Osteoblast (primary cell): ENCODE measurements around the gene MCRIP2. TPM values are rescaled to one million over a fixed set of nuclear protein-coding genes. Genes with fewer than 3 reads are reported as not detected.

Source experiments
- DNase-seq: peaks from one replicate; pipeline ENCODE4 v3.0.0; 2011; ENCODE audit warnings: low spot score, mixed read lengths; ENCODE audit not compliant: insufficient read length; ENCODE audit errors: missing footprints
- H2AFZ ChIP-seq: 2 replicates; pipeline ENCODE4 v1.6.0; 2011; ENCODE audit warnings: mild to moderate bottlenecking, low read length
- H3K27ac ChIP-seq: 2 replicates; pipeline ENCODE4 v1.5.1; 2011; ENCODE audit warnings: mild to moderate bottlenecking, low read depth, low read length, moderate library complexity
- H3K27me3 ChIP-seq: 2 replicates; pipeline ENCODE4 v1.6.0; 2012; ENCODE audit warnings: mild to moderate bottlenecking, control low read depth, inconsistent platforms, low read length, moderate library complexity; ENCODE audit not compliant: insufficient read depth
- H3K36me3 ChIP-seq: 2 replicates; pipeline ENCODE4 v1.5.1; 2011; ENCODE audit warnings: mild to moderate bottlenecking, low read length, control low read depth, moderate library complexity; ENCODE audit not compliant: insufficient read depth
- H3K4me1 ChIP-seq: 2 replicates; pipeline ENCODE4 v1.5.1; 2011; ENCODE audit warnings: mild to moderate bottlenecking, low read length, control low read depth, moderate library complexity; ENCODE audit not compliant: insufficient read depth
- H3K4me2 ChIP-seq: 2 replicates; pipeline ENCODE4 v1.6.0; 2011; ENCODE audit warnings: mild to moderate bottlenecking, low read length; ENCODE audit not compliant: insufficient read depth
- H3K4me3 ChIP-seq: fragments of 200-600 bp; sonication (generic); 3 replicates; pipeline ENCODE4 v1.5.1; 2012; ENCODE audit warnings: mild to moderate bottlenecking, low read length, inconsistent platforms; ENCODE audit not compliant: insufficient read depth
- H3K79me2 ChIP-seq: 2 replicates; pipeline ENCODE4 v1.6.0; 2012; ENCODE audit warnings: mild to moderate bottlenecking, low read length, control low read depth, inconsistent platforms; ENCODE audit not compliant: insufficient read depth
- H3K9me3 ChIP-seq: 2 replicates; pipeline ENCODE4 v1.5.1; 2011; ENCODE audit warnings: low read depth, low read length, control low read depth
- H4K20me1 ChIP-seq: 2 replicates; pipeline ENCODE4 v1.6.0; 2012; ENCODE audit warnings: mild to moderate bottlenecking, low read length, control low read depth; ENCODE audit not compliant: insufficient read depth
- total RNA-seq: library from RNA; depleted of rRNA; stranded (reverse); fragments of >200 nt; gene quantifications from 2 replicates; pipeline ENCODE4 v1.2.3, GENCODE V29; 2012
- TF ChIP-seq, protein P1 (sequence below): IDR thresholded peaks from 2 replicates; pipeline ENCODE4 v1.5.1; 2011; ENCODE audit warnings: mild to moderate bottlenecking, low read depth, low read length, moderate library complexity; ENCODE audit errors: extremely low read depth

MCRIP2 gene
- total RNA-seq, 1 donor: 20.3 TPM

DNA sequence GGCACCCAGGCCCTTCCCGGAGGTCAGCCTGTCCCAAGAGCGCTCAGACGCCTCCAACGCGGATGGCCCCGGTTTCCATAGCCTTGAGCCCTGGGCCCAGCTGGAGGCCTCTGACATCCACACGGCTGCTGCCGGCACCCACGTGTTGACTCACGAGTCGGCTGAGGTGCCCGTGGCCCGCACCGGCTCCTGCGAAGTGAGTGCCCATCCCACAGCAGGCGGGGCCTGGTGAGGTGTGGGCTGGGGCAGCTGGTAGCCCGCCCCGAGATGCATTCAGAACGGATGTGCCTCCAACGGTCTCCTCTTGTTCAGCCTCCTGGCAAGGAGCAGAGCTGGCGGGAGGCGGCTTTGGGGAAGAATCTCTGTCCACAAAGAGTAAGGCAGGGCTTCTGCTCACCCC, 10.2 kb downstream of the MCRIP2 start:
- H3K36me3 ChIP-seq: peaks cover 10% of the 10 kb centered on the region

DNA sequence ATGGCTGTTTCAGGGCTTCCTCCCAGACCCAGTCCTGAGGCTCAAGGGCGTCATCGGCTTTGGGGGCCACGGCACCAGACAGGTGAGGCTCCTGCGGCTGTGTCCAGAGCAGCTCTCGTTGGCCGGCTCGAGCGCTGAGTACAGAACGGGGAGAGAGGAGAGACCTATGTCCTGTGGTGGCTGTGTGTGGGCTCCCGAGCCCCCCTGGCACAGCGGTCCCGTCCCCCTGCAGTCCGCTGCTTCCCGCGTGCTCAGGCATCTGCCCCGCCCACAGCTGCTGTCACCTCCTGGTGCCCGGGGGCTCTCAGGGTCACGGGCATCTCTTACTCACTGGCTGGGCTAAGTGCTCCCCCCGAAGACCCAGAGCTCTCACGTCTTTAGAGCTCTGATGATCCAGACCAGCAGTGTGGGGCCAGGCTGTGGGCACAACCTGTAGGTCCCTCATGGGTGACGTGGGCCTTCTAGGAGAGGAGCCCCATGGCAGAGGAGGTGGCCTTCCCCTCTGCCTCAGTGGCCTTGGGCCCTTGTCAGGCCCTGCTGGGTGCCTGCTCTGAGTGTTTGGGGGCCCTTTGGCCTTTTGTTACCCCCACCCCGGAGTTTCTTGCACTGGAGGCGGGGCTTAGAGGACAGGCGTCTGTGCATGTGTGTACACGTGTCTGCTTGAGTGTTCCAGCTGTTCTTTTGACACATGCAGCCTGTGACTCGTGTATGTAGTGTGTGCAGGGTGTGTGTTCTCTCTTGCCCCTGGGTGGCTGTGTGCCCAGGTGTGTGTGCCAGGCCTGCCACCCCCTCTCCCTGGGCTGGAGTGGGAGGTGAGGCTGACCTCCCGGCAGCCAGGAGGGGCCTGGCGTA, 11.1 kb downstream of the MCRIP2 start:
- Histone ChIP-seq H3K4me3 (no peak overlapping the region), H3K79me2 (peaks cover 18% of the 10 kb centered on the region), H3K4me2 (no peak overlapping the region), H4K20me1 (no peaks in the 10 kb centered on the region), H3K27ac (no peak overlapping the region), H3K27me3 (no peaks in the 10 kb centered on the region), H3K9me3 (no peaks in the 10 kb centered on the region), H2AFZ (no peak overlapping the region), H3K36me3 (peaks cover 10% of the 10 kb centered on the region), H3K4me1 (peaks cover 16% of the 10 kb centered on the region)
- no peak for DNase-seq
- TF ChIP-seq, protein P1, sequence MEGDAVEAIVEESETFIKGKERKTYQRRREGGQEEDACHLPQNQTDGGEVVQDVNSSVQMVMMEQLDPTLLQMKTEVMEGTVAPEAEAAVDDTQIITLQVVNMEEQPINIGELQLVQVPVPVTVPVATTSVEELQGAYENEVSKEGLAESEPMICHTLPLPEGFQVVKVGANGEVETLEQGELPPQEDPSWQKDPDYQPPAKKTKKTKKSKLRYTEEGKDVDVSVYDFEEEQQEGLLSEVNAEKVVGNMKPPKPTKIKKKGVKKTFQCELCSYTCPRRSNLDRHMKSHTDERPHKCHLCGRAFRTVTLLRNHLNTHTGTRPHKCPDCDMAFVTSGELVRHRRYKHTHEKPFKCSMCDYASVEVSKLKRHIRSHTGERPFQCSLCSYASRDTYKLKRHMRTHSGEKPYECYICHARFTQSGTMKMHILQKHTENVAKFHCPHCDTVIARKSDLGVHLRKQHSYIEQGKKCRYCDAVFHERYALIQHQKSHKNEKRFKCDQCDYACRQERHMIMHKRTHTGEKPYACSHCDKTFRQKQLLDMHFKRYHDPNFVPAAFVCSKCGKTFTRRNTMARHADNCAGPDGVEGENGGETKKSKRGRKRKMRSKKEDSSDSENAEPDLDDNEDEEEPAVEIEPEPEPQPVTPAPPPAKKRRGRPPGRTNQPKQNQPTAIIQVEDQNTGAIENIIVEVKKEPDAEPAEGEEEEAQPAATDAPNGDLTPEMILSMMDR: no peak

More for the DNA sequence above, 10.2 kb downstream of the MCRIP2 start:
- no peak for DNase-seq
- TF ChIP-seq, protein P1: no peak
- Histone ChIP-seq H3K4me3 (no peak overlapping the region), H3K79me2 (peaks cover 27% of the 10 kb centered on the region), H2AFZ (no peak overlapping the region), H3K9me3 (no peaks in the 10 kb centered on the region), H3K4me1 (peaks cover 18% of the 10 kb centered on the region), H3K27me3 (no peaks in the 10 kb centered on the region), H3K27ac (no peak overlapping the region), H3K4me2 (no peak overlapping the region), H4K20me1 (peaks cover 4% of the 10 kb centered on the region)

DNA sequence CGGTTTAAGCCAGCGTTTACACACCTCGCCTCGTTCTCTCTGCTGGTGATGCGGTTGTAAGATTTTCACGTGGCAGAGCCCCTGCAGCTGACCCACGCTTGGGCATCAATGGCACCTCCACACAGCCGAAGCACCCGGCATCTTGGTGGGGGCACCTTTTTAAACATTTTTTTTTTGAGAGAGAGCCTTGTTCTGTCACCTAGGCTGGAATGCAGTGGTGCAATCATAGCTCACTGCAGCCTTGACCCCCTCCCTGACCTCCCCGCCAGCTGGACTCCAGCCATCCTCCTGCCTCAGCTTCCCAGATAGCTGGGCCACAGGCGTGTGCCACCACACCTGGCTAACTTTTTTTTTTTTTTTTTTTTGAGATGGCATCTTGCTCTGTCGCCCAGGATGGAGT, 12.4 kb downstream of the MCRIP2 start:
- no peak overlapping the region for H3K4me2 ChIP-seq
- no peak overlapping the region for H3K27ac ChIP-seq
- H2AFZ ChIP-seq: no peak overlapping the region
- H4K20me1 ChIP-seq: no peaks in the 10 kb centered on the region
- H3K4me1 ChIP-seq: peaks cover 4% of the 10 kb centered on the region
- TF ChIP-seq, protein P1: no peak
- H3K9me3 ChIP-seq: no peaks in the 10 kb centered on the region
- peaks cover 12% of the 10 kb centered on the region for H3K36me3 ChIP-seq
- no peaks in the 10 kb centered on the region for H3K27me3 ChIP-seq
- no peak for DNase-seq
- H3K79me2 ChIP-seq: peaks cover 9% of the 10 kb centered on the region
- no peak overlapping the region for H3K4me3 ChIP-seq

DNA sequence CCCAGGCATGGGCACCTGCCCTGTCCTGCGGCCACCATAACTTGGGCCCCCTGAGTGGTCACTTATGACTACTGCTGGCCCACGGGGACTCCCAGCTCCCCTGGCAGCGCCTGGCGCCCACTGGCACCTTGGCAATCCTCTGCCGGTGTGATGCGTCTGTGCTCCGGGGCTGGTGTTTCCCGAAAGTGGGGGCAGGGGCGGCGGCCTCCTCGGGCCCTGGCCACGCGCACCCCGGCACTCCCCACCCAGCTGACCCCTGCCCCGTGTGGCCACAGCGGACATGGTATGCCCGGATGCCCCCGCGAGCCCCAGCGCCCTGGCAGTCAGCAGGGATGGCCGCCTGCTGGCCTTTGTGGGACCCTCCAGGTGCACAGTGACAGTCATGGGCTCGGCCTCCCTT, 15.9 kb downstream of the MCRIP2 start:
- Histone ChIP-seq H4K20me1 (no peaks in the 10 kb centered on the region), H3K27ac (no peak overlapping the region), H2AFZ (no peak overlapping the region), H3K9me3 (no peaks in the 10 kb centered on the region), H3K27me3 (no peaks in the 10 kb centered on the region), H3K4me2 (no peak overlapping the region), H3K4me1 (no peaks in the 10 kb centered on the region), H3K36me3 (peaks cover 12% of the 10 kb centered on the region), H3K4me3 (no peak overlapping the region), H3K79me2 (no peaks in the 10 kb centered on the region)
- DNase-seq: no peak
- TF ChIP-seq, protein P1: no peak
